Measurements from ENCODE around the gene NLRP3.
"Not testable (repeated sequence)": the region's sequence is repeated elsewhere in the genome, so short reads cannot be mapped to it uniquely, and the experiment has no call there.

The NLRP3 gene

DNA sequence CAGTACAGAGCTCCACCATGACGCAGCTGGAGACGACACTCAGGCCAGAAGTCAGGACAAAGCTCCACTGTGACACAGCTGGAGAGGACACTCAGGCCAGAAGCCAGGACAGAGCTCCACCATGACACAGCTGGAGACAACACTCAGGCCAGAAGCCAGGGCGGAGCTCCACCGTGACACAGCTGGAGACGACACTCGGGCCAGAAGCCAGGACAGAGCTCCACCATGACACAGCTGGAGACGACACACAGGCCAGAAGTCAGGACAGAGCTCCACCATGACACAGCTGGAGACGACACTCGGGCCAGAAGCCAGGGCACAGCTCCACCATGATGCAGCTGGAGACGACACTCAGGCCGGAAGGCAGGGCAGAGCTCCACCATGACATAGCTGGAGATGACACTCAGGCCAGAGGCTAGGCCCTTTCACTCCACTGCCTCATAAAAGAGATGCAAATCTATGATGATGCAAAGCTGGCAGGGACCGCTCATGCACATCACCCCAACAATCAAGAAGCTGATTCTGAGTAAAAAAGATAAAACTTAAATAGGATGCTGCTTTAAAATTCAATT is 55.6 kb downstream of the NLRP3 start:
- DNase-seq = no peak

DNA sequence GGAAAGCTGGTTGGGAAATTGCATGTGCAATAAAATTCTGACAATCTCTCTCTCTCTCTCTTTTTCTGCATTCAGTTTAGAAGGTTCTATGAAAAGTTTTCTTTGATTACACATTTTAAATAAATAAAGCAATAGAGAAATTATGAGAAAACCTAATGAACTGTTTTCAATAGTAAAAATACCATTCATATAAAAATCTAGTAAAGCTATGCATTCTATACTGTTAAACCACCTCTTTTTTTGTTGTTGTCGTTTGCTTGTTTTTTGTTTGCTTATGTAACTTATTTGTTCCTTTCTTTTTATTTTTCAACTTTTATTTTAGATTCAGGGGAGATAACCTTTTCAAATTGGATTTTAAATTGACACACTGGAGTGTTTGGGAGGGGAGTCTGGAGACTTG is 56.1 kb downstream of the NLRP3 start:
- DNase-seq = no peak

DNA sequence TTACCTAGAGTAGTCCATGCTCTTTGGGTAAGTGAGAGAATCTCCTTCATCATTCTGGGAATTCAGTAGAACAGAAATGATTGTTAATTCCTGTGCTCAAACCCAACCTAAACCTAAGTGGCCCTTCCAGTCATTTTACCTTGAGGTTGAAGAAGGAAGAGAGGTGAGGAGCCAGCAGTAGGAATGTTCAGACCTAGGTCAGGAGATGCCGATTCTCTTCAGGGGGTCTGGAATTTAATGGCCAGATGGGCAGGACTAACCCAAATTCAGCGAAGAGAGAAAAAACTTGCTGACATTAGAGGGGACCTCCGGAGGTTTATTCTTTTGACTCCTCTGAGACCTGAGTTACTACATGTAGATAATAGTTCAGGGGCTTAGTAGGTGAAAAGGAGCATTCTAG is 58.4 kb downstream of the NLRP3 start:
- no peak for DNase-seq

DNA sequence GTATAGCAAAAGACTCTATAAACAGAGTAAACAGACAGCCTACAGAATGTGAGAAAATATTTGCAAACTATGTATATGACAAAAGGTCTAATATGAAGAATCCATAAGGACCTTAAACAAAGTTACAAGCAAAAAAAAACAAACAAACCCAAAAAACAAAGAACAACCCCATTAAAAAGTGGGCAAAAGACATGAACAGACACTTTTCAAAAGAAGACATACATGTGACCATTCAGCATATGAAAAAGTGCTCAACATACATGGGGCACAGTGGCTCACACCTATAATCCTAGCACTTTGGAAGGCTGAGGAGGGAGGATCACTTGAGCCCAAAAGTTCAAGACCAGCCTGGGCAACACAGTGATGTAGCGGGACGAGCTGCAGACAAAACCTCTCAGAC is 59.8 kb downstream of the NLRP3 start:
- DNase-seq = no peak

DNA sequence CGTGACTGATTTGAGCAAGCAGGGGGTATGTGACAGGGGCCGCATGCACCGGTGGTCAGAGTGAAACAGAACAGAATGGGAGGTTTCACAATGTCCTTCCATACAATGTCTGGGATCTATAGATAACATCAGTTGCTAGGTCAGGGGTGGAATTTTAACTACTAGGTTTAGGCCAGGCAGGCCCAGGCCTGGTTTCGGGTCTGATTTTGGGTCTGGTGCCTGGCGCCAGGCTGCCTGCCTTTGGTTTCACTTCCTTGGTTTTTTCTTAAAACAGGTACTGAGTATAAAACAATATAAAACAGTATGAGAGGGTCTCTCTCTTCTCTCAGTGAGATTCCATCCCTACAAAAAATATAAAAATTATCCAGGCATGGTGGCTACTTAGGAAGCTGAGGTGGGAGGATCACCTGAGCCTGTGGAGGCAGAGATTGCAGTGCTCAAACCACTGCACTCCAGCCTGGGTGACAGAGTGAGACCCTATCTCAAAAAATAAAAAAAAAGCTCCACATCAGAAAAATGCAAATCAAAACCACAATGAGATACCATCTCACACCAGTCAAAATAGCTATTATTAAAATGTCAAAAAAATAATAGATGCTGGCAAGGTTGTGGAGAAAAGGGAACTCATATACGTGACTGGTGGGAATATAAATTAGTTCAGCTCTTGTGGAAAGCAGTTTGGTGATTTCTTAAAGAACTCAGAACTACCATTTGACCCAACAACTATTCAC is 60.5 kb downstream of the NLRP3 start:
- DNase-seq = not testable (repeated sequence)

DNA sequence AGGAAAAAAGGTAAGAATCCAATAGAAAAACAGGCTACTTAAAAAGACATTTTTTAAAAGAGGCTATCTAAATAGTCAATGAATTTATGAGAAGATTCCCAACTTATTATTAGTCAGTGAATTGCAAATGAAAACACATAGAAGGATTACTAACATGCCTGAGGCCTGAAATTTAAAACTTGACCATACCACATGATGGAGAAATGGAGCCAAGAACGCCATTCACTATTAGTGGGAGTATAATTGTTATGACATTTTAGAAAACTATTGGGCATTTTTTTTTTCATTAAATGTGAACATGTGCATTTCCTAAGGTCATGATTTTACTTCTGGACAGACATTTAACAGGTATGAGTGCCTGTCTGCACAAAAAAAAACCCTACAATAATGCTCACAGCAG is 66.8 kb downstream of the NLRP3 start:
- no peak for DNase-seq

DNA sequence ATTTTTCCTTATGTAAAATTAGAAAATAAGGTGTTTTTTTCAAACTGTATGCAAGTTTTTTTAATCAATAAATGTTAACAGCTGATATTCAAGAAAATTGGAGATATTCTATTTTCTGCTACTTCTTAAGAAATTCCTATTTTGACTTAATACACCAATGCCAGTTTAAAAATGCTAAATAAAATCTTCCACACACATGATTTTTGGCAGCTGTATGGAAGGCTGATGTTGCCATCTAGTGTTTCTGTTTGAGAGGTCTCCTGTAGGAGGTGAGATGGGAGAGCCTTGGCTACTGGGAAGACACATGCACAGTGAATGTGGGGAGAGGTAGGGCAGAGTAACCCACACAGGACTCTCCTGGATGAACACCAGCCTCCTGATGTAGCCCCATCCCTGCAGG is 71.1 kb downstream of the NLRP3 start:
- DNase-seq = peak in 1 of 2 experiments; percentile 10

DNA sequence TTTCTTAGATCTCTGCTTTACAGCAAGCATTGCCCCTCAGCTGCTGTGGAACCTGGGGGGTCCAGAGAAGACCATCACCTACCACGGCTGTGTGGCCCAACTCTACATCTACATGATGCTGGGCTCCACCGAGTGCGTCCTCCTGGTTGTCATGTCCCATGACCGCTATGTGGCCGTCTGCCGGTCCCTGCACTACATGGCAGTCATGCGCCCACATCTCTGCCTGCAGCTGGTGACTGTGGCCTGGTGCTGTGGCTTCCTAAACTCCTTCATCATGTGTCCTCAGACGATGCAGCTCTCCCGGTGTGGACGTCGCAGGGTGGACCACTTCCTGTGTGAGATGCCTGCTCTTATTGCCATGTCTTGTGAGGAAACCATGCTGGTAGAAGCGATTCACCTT is 75.4 kb downstream of the NLRP3 start:
- DNase-seq = no peak

DNA sequence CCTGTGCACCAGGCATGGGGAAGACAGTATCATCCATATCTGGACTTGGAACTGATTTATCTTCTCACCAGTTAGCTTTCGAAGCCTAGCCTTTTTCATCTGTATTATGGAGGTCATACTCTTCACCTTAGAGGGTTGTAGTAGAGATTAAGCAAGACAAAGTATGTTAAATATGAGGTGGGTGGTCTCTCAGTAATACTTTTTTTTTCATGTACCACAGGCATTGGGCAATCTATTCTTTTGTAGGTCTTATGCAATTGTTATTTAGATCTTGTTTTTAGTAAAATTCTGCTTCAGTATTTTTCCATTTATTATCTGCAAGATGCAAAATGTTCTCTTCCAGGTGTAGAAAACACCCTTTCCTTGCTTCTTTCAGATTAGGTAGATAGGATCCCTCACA is 77.1 kb downstream of the NLRP3 start:
- DNase-seq = no peak

DNA sequence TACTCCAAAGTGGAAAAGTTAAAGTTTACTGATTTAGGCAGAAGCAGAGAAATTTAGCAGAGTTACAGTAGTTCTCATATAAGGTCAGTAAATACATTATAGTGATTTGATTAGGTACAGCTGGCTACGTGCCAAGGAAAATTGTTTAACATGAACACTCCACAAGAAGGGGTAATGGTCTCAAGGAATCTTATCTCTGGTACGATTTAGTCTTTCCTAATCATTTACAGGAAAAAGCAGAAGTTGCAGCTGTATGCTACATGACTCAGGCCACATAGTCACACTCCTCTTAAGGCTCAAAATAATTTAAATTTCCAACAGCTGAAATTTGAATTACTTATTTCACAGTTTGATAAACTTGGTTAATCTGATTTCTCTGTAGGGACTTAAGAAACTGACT is 78.8 kb downstream of the NLRP3 start:
- no peak for DNase-seq

DNA sequence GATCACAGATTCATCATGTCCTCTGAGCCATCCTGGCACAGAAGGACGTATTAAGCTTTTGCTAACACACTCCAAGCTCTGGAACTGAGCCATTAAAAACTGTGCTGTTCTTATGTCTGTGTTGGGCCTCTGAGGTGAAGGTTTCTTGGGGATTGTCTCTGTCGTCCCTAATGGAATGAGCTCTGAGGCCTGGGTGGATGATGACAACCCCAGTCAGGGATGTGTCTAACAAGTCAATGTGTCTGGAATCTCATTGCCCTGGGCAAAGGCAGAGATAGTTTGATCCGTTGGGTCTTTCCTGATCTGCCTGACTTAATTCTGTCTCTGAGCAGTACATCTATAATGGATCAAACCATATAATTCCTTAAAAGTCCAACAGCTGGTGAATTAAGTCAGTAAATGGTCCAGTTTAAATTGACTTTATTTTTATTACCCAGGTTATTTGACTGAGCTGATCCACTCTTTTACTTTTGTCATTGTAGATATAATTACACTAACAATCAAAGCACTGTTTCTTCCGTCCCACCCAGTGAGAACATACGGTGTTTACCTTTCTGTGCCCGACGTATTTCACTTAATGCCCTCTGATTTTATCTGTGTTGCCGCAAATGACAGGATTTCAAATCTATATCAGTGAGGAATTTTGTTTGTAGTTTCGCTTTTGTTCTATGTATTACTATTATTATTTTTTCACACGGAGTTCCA is 80.8 kb downstream of the NLRP3 start:
- no peak for DNase-seq
